HPDE6-E6E7 (cell line): ENCODE measurements around the gene SLC4A2.
A peak's percentile ranks its signal among the peaks of the same experiment; 100 is the strongest.

Source experiments
- DNase-seq: peaks from one replicate; pipeline ENCODE4 v3.0.0; 2011; ENCODE audit warnings: missing footprints; ENCODE audit errors: extremely low spot score

SLC4A2 gene

GRCh38 chr7:151045967-151046366 lies 13.4 kb upstream of the SLC4A2 start:
- no peak for DNase-seq

- DNase-seq = no peak
Observed at GRCh38 chr7:151046603-151047573, 12.5 kb upstream of the SLC4A2 start.

- DNase-seq = no peak
Observed at GRCh38 chr7:151047976-151048815, 11.2 kb upstream of the SLC4A2 start, which contains the start of gene ASIC3. TSS of gene ASIC3 (plus strand) at chr7:151048531. CDS start at chr7:151048886, 355 bp downstream.

GRCh38 chr7:151048911-151049463 lies 10.4 kb upstream of the SLC4A2 start:
- DNase-seq = no peak

GRCh38 chr7:151051108-151051507 lies 8.3 kb upstream of the SLC4A2 start:
- no peak for DNase-seq

- no peak for DNase-seq
Observed at GRCh38 chr7:151053096-151053495, 6.3 kb upstream of the SLC4A2 start.

GRCh38 chr7:151053751-151054150 lies 5.6 kb upstream of the SLC4A2 start:
- DNase-seq = no peak

- no peak for DNase-seq
Observed at GRCh38 chr7:151056283-151056665, 3.1 kb upstream of the SLC4A2 start.

- DNase-seq = no peak
Observed at GRCh38 chr7:151056666-151057505, 2.5 kb upstream of the SLC4A2 start.

GRCh38 chr7:151057506-151057988 lies 1.8 kb upstream of the SLC4A2 start, which contains the start of gene CDK5:
TSS of gene CDK5 (minus strand) at chr7:151057897. CDS start at chr7:151057848, 49 bp downstream.
- DNase-seq = no peak

GRCh38 chr7:151057989-151058780 lies 1.2 kb upstream of the SLC4A2 start:
- DNase-seq = peak; percentile 100

- DNase-seq = no peak
Observed at GRCh38 chr7:151058781-151059366, 515 bp upstream of the SLC4A2 start.

- no peak for DNase-seq
Observed at GRCh38 chr7:151060113-151060415, 675 bp downstream of the SLC4A2 start.

GRCh38 chr7:151060416-151061212 lies 1.2 kb downstream of the SLC4A2 start:
- no peak for DNase-seq

GRCh38 chr7:151061213-151062110 lies 2.1 kb downstream of the SLC4A2 start:
- no peak for DNase-seq

- no peak for DNase-seq
Observed at GRCh38 chr7:151062111-151062398, 2.7 kb downstream of the SLC4A2 start.

GRCh38 chr7:151062399-151063211 lies 3.2 kb downstream of the SLC4A2 start:
- no peak for DNase-seq

- DNase-seq = no peak
Observed at GRCh38 chr7:151063212-151063561, 3.8 kb downstream of the SLC4A2 start.
